ENCODE results near the gene CLCA2.

The CLCA2 gene

GRCh38 chr1:86477682-86478081 is 53.7 kb downstream of the CLCA2 start:
- DNase-seq (ENCODE audit: low spot score): no peak

DNA sequence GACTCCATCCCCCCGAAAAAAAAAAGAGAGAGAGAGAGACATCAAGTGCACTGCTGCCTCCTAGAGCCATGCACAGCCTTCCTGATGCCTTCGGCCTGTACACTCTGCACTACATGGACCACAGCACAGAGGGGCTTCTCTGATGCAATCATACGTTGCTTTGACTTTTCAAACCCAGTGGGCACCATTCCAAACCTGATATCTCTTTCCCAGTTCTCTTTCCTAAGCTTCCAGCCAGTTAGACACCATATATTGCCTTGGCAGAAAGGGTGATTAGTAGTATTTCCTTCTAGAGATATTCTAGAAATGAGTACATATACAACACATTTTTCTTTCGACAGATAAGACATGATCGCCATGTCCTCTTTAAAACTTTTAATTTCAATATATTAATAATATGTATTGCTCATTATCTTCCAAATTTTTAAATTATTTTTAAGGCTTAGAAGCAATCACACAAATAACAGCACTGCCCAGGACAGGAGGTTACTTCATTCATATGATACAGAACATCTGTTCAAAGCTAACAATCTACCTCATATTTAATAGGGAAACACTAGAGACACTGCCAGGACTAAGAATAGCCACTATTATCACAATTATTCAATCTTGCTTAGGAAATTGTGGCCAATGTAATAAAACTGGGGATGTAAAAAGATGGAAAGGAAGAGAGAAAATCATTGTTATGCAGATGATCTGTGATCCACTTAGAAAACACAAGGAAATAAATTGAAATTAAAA is 54.6 kb downstream of the CLCA2 start:
- DNase-seq (ENCODE audit: low spot score): no peak

DNA sequence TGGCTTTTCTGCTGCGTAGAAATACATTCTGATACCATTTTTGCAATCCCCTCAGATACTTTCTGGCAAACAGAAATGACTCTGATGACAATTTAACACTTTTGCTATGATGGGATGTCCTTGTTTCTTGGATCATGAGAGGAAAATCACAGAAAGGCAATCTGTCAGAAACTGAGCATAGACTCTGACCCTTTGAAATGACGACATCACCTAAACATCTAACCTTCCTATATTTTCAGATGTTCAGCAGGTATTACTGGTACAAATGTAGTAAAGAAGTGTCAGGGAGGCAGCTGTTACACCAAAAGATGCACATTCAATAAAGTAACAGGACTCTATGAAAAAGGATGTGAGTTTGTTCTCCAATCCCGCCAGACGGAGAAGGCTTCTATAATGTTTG is 58.0 kb downstream of the CLCA2 start:
- DNase-seq (ENCODE audit: low spot score): no peak

- DNase-seq (ENCODE audit: low spot score): no peak
These were observed 63.3 kb downstream of the CLCA2 start for GRCh38 chr1:86487131-86487810.

DNA sequence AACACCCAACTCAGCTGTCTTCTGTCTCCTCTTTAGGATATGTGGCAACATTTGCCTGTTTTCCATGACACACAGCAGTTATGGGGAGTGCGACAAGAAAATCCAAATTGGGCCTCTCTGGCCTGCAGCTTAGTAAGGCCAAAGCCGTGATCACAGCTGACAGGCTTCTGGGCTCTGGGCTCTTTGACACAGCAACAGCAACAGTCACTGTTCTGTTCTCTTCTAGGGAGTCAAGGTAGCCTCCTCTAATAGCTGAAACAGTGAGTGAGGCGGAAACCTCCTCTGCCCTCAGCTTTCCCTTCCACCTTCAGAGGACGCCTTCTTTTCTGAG is 63.8 kb downstream of the CLCA2 start:
- no peak for DNase-seq (ENCODE audit: low spot score)

DNA sequence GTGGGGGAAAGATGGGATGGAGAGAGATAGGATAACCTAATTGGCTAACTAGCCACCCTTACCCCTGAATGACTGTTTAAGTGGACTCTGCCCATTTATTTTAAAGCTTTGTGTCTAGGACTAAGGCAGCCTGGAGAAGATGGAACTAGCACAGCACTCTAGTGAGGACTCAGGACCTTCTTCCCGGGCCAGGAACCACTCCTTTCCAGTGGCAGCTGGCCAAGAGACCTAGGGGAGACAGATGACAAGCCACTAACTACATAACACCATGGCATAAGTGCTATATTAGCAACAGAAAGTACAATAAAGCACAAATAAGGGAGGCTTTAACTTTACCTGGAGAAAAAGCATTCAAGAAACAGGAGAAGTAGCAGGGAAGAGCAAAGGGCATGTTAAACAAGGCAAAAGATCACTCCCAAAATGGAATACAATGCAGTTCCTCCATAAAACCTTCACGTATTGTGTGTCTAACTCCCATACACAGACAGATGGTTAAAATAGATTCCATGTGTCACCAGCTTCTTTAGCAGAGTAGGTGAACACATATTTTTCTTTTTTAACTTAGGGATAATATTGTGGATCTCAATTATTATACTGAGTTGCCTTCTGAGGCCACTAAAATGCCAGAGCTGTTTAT is 65.4 kb downstream of the CLCA2 start:
- no peak for DNase-seq (ENCODE audit: low spot score)

DNA sequence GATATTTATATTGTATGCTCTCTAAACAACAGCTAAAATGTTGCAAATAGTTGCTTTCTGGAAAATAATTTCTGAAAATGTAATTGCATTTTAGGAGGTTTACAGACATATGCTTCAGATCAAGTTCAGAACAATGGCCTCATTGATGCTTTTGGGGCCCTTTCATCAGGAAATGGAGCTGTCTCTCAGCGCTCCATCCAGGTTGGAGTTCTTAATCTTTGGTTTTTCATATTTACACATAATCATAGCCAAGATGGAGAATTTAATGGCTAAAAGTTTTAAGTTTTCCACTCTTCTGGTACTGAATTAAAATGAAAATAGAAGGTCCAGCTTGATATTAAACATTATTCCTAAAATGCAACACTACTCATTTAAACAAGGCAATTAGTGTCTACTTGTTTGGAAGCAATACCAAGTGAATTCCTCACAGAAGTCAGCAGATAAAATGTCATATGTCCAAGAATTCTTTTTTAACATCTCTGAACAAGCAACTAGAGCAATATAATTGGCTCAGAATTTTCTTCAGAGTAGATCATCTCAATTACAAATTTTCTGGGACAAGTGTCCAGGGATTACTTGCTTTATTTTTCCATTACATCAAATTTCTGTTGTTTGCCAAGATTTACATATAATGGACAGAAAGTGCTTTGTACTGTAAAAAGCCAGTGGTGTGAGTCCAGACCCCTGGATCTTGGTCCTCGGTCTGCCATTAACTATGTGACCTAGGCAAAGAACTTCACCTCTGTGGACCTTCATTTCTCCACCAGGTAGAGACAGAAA is 67.4 kb downstream of the CLCA2 start:
- DNase-seq (ENCODE audit: low spot score): no peak

GRCh38 chr1:86498281-86498680 is 74.3 kb downstream of the CLCA2 start:
- DNase-seq (ENCODE audit: low spot score): no peak

- DNase-seq (ENCODE audit: low spot score): peak; percentile 74
These were observed 76.1 kb downstream of the CLCA2 start for GRCh38 chr1:86499987-86500593.

- no peak for DNase-seq (ENCODE audit: low spot score)
These were observed 76.7 kb downstream of the CLCA2 start for GRCh38 chr1:86500714-86501113.

- peak; percentile 43 for DNase-seq (ENCODE audit: low spot score)
These were observed 78.2 kb downstream of the CLCA2 start for GRCh38 chr1:86502125-86502646.

DNA sequence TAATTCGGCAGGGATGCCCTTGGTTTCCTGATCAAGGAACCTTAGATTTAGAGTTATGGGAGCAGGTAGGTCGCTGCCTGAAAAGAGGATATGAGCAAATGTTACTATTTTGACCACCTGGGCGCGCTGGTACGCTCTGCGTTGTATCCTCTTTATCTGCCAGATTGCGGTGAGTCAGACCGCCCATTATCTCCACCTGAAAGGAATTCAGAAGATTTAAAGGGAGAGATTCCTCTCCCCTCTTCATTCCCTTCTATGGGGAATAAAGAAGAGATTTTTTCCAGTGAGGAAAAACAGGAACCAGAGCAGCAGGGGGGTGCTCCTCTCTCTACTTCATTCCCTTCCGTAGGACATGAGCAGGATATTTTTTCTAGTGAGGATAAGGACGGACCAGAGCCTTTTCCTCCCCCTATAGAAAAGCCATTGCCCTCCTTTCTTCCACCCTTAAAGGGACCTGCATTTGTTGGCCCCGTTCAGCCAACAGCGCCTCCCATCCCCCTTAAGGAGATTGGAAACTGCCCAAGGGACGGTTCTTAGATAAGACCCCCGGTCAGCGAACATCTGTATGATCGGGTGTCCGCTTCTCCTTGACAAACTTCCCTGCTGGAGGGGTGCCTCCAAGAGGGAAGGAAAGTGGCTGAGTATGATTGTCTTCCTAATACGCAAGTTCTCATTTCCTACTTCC is 78.9 kb downstream of the CLCA2 start:
- no peak for DNase-seq (ENCODE audit: low spot score)

DNA sequence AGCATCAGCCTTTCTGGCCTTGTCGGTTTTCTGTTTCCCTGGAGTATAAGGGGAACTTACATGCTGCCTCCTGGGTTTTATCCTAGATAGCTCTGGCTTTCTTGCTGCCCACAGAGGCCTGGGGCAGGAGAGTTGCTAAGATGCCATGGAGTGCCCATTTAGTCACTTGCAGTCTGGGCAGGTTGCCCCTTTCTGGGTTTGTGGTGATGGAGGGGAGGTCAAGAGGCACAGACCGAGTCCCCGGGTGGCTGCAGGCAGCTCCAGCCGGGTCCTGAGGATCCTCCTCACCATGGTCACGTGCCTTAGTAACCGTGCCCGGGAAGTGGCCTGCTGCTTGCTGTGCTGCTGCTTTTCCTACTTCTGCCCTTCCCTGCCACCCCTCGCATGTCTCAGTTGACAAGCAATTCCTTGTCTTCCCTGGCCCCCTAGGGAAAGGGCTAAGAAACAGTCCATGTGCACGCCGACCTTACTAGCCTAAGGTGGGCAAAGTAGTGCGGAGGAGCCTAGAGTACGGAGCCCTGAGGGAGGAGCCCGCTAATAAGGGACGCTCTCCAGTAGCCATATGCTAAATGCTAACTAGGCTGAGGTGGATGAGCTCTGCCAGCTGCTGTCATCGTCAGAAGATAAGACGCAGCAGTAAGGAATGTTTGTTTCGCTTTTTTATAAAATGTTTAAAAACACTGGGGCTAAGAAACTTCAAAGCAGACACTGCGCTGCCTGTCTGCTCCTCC is 79.6 kb downstream of the CLCA2 start:
- DNase-seq (ENCODE audit: low spot score): no peak

DNA sequence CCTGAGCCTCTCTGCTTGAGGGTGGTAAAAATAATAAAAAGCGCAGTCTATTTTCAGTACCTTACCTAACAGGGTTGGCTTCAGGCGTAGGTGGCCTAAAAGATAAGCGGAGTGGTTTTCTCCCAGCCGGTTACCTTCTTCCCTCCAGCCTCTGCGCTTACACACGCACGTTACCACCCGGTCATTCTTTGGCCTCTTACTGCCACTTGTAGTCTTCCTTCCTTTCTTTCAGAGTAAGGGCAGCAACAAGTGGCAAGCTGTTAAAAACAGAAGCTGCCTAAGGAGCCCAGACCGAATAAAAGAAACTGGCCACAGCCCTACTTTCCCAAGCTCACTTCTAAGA is 80.1 kb downstream of the CLCA2 start:
- no peak for DNase-seq (ENCODE audit: low spot score)

DNA sequence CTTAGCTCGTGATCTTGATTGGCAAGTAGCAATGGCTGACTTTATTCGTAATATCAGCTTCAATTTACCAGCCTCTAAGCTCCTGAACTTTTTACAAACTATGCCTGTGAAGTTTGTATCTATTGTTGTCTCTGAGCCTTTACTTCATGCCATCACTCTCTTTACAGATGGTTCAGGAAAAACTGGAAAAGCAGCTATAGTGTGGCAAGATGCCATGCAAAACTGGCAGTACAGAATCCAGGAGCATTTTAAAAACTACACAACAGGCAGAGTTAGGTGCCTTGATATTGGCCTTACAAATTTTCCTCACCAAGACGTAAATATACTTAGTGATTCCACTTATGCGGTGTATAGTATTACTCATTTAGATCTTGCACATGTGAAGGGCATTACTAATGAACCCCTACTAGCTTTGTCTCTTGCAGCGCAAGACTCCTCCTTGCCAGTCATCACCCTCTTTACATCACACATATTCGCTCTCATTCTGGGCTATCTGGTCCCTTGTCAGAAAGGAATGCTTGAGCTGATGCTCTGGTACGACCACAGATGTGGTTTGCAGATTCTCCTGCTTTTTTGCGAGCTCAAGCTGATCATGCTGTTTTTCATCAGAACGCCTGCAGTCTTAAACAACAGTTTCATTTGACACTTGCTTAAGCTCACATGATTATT is 81.1 kb downstream of the CLCA2 start:
- DNase-seq (ENCODE audit: low spot score): no peak

DNA sequence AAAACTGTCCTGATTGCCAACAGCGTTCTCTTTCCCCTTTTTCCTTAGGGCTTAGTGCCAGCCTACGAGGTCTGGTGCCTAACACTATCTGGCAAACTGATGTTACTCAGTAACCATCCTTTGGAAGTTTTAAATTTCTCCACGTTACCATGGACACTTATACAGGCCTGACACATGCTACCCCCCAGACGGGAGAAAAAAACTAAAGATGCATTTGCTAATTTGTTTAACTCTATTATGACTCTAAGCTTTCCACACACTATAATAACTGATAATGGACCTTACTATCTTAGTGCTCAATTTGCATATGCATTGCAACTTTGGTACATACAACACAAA is 81.6 kb downstream of the CLCA2 start:
- no peak for DNase-seq (ENCODE audit: low spot score)
